Raji (cell line): ENCODE measurements around the gene ROR2.
A peak's percentile ranks its signal among the peaks of the same experiment; 100 is the strongest.

Experiments
- POLR2A ChIP-seq: IDR thresholded peaks from 2 replicates; pipeline ENCODE4 v1.6.1; 2011; ENCODE audit warnings: low read depth, low read length, control low read depth; ENCODE audit not compliant: insufficient read depth

Gene ROR2

DNA sequence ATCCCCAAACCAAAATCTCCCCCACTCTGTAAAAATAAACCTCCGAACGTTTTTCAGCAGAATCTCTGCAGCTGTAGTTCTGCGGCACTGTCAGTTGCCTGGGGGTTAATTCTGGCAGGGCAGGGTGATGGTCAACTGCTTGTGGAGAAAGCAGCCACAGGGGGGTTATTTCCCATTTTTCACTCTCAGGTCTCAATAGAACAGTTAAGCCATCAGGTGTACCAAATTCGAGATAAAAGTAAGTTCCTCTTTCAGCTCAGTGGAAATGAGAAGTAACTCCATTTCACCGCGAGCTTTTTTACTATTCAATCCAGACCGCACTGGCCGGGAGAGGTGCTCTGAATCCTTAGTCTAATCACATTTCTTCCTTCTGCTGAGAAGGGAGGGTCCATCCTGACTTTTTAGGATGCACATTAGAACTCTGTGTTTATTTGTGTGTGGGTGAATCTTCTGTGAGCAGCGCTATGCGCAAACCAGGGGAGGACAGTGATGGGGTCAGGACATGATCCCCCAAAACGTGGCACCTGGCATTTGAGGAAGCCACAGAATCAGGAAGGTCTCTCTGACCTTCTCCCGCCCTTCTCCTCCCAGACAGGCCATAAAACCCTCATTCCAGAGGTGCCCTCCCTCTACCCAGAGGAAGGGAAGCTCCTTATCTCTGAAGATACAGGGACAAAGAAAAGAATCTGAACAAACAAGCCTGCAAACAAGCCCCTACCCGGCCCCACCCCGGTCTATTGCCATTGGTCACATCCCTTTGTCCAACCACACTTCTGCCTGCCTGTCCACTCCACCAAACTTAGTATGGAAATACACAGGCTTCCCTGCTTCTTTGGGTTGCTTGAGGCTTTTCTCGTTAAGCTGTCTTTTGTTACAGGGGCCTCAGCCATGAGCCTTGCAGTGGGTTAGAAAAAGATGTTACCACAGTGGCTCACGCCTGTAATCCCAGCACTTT, 229.0 kb downstream of the ROR2 start:
- no peak for TF ChIP-seq POLR2A

DNA sequence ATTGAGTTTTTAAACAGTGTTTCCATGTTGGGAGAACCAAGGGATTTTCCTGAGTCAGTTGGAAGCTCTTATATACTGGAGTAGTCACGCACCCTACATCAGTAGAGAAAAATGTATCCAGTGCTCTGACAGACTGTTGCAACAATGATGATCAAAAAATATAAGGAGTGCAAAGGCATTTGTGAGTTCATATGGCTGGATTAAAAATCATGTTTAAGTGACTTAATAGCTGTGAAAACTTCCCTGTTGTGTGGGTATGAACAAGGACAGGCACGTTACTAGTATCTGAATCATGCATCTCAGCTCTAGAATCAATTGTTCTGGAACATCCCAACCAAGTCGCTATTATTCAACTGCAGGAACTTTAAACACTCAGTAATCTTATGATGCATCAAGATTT, 229.7 kb downstream of the ROR2 start:
- TF ChIP-seq POLR2A: no peak

DNA sequence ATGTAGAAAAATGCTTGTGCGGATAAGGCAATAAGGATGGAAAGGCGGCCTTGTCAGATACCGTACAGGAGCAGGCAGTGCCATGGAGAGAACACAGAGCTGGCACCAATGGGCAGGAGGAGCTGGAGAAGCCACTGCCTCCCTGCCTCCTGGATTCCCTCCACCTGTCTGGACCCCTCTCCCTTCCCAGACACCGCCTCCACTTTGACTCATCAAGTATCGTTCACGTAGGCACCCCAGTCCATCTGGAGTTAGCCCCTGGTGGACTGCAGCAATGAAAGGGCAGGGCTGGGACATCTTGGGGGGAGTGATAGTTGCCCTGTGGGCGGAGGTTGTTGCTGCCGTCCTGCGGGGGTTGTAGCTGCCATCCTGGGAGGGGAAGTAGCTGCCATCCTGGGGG, 232.0 kb downstream of the ROR2 start:
- no peak for TF ChIP-seq POLR2A

DNA sequence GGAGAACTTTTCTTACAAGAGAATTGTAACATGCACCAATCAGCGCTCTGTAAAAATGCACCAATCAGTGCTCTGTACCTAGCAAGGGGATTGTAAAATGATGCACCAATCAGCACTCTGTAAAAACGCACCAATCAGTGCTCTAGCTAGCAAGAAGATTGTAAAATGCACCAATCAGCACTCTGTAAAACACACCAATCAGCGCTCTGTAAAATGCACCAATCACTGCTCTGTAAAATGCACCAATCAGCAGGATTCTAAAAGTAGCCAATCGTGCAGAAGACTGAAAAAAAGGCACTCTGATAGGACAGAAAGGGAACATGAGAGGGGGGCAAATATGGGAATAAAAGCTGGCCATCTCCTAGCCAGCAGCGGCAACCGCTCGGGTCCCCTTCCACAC, 233.2 kb downstream of the ROR2 start:
- TF ChIP-seq POLR2A: no peak

DNA sequence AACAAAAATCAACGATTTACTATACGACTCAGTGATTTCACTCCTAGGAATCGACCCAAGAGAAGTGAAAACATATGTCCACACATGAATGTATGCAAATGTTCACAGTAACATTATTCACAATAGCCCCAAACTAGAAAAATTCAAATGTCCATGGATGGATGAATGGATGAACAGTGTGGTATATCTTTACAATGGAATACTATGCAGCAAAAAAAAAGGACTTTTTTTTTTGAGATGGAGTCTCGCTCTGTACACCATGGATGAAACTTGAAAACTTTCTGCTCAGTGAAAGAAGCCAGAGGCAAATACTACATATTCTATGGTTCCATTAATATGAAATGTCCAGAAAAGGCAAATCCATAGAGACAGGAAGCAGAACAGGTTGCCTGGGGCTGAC, 233.8 kb downstream of the ROR2 start:
- no peak for TF ChIP-seq POLR2A

DNA sequence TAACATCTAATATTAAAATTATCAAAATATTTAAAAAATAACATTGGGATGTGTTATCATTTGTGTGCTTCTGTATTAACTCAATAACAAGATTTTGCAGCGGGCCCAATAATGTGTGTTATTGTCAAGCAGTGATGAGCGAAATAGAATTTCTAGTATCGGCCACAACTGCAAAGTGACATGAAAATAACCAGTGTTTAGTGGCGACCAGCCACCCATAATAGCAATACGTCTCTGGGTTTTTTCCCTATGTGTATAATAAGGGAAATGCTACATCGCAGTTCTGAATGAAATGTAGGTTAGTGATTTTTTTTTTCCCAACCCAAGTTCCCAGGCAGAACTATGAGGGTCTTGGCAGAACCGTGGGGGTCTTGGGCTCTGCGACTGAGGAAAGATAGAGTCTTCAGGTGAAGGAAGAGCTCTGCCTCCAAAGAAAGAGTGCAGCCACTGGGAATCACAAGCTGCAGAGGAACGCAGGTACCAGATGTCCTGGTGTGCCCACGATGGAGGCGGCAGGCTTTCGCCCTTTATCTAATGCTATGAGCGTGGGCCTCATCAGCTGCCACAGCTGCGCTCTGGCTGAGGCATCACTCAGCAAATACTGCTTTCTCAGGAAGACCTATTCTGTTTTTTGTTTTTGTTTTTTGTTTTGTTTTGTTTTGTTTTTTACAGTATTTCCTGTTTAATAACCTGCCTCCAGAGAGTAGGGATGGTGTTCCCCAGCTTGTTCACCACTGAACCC, 235.0 kb downstream of the ROR2 start:
- no peak for TF ChIP-seq POLR2A

DNA sequence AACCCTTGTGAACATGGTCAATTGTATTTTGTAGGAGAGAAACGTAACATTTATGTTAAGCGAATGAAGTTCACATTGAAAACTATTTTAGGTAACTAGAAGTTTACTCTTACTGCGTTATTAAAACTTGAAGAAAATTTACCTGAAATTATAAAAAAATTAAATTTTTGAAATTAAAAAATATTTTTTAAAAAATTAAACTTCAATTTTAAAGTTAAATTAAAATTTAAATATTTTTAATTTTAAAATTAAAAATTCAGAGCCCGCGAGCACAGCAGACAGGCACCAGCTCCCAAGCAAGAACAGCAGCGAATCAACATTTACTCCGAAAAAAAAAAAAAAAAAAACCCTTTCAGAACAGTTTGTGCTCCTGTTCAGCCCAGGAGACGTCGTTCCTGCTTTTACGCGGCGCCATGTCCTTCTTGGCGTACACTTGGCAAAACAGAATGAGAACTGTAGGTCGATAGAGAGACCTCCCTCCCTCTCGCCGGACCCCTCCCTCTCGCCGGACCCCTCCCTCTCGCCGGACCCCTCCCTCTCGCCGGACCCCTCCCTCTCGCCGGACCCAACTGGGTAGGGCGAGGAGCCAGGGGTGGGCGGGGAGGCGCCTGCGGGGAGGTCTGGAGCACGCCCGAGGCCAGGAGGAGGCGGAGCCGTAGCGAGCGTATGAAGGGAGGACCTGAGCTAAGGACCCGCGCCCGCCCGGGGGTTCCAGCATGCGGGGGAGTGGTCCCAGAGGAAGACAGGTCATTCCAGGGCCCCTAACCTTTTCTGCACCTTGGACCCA, 235.8 kb downstream of the ROR2 start:
- no peak for TF ChIP-seq POLR2A

DNA sequence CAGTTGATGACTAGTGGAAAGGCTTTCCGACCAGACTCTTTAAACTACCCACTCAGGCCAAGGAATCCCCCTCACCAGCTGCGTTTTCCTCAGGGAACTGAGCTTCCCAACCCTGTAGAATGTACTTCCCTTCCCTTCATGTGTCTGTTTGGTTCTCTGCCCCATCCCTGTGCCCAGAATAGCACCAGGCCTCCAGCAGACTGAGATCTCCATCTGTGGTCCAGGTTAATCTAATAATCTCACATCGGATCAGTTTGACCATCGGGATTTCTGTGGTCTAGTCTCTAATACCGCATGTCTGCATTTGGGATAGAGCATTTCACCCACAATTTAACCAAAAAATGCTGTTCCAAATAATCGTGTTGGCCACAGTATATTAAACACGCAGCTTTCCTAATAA, 237.2 kb downstream of the ROR2 start:
- TF ChIP-seq POLR2A: no peak

DNA sequence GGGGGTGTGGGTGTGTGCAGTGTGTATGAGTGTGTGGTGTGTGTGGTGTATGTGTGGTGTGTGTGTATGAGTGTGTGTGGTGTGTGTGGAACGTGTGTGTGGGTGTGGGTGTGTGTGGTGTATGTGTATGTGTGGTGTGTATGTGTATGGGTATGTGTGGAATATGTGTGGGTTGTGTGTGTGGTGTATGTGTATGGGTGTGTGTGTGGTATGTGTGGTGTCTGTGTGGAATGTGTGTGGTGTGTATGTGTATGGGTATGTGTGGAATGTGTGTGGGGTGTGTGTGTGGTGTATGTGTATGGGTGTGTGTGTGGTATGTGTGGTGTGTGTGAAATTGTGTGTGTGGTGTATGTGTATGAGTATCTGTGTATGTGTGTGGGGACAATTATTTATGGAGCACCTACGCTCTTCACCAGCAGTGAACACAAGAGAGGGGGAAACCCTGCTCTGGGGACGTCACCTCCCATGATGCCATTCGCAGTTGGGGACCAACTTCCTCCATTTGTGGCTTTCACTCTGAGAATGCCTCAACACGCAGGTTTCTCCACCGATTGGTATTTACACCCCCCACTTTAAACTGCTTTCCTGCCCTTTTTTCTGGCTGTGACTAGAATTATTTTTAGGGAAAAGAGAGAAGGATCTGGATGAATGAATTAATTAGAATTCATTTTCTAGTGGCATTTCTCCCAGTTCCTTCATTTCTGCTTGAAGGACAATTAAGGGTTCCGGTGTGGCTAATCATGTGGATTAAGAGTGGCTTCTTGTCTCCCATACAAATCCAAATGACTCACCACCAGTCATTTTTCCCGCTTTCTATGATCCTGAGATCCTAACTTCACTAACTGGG, 238.1 kb downstream of the ROR2 start:
- peak; percentile 53 for TF ChIP-seq POLR2A

DNA sequence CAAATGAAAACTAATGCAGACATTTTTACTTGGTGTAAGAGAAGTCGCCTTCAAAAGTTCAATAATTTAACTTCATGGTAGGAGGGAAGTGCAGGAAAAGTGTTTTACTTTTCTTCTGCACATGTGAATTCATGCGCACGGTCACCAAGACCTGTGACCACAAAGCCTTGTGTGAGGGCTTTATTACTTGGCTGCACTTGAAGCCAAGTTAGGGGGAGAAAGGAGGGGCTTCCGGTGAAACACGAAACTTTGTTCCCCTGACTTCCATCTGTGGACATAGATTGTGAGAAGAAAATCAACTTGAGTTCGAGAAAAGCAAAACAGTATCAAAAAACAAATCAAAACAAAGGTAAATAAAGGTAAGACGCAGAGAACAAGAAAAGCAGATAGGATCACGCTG, 239.9 kb downstream of the ROR2 start:
- TF ChIP-seq POLR2A: no peak

DNA sequence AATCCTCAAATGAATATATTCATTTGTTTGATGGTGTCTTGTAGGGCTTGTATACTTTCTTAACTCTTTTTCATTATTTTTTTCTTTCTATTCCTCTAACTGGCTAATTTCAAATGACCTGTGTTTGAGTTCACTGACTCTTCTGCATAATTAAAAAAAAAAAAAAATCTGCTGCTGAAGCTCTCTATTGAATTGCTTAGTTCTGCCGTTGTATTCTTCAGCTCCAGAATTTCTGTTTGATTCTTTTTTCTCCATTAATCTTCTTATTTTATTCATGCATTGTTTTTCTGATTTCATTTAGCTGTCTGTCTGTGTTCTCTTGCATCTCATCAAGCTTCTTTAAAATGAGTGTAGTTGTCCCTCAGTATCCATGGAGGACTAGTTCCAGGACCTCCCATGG, 244.6 kb downstream of the ROR2 start:
- TF ChIP-seq POLR2A: no peak

DNA sequence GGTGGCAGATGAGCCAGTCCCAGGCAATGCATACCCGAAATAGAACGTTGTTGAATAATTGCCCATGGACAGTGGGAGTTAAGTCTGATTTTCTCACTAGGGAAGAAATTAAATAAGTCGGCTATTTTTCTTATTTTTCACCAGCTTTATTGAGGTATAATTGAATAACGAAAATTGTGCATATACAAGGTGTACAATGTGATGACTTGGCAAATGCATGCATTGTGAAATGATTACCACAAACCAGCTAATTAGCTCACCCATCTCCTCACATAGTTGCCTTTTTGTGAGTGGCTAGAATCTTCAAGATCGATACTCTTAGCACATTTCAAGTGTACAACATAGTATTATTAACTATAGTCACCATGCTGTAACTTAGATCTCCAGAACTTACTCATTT, 249.6 kb downstream of the ROR2 start:
- no peak for TF ChIP-seq POLR2A

DNA sequence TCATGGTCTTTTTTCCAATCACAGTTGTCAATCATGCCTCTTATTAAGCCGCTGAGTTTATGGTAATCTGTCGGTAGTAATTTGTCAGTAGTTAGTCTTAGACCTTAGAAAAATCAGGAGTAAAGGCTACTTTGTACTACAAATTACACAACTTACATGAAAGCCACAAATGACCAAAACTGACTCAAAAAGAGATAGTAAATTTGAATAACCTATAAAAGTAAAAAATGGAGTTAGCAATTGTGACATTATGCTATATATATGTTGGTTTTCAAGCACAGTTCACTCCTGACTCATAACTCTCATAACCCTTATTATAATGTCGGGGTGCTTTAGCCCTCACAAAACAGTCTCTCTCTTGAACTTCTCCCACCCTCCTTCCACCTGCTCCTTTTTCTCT, 251.8 kb downstream of the ROR2 start:
- TF ChIP-seq POLR2A: no peak

DNA sequence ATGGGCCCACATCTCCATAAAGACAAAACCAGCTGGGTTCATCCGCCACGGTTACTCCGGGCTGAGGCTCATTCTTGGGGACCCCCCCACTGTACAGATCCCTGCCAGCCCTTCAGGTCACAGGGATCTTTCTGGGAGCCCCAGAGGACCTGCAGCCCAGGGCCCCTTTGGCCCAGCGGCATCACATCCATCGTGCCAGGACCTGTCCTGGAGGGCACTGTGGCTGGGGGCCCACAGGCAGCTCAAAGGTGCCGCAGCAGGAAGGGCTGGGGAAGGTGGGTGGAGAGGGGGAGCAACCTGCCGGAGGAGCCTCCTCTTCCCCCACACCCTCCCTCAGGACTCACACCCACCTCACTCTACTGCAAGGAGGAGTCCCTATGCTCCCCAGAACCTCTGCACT, 252.8 kb downstream of the ROR2 start:
- no peak for TF ChIP-seq POLR2A
